OCI-LY1 (cell line): ENCODE measurements around the gene SLC9A8.

ENCODE experiments used
- H2AFZ ChIP-seq: fragments of 200-600 bp; sonication (generic), shearing (Covaris generic); 2 replicates; pipeline ENCODE4 v1.6.0; 2014; ENCODE audit warnings: antibody characterized with exemption, mild to moderate bottlenecking, low read length
- H3F3A ChIP-seq: fragments of 200-600 bp; sonication (generic), shearing (Covaris generic); 2 replicates; pipeline ENCODE4 v1.6.0; 2014; ENCODE audit warnings: mild to moderate bottlenecking, antibody characterized with exemption, low read length, moderate library complexity; ENCODE audit not compliant: insufficient read depth
- H3K27ac ChIP-seq: fragments of 200-600 bp; sonication (generic); 2 replicates; pipeline ENCODE4 v1.5.1; 2014; ENCODE audit warnings: low read length, mixed run types, mild to moderate bottlenecking, low read depth; ENCODE audit not compliant: poor library complexity, severe bottlenecking
- H3K27me3 ChIP-seq: fragments of 200-600 bp; sonication (generic); 2 replicates; pipeline ENCODE4 v1.6.0; 2014; ENCODE audit warnings: antibody characterized with exemption, mild to moderate bottlenecking, low read length, moderate library complexity; ENCODE audit not compliant: insufficient read depth
- H3K36me3 ChIP-seq: fragments of 200-600 bp; sonication (generic); 2 replicates; pipeline ENCODE4 v1.6.1; 2014; ENCODE audit warnings: mild to moderate bottlenecking, antibody characterized with exemption, low read length, moderate library complexity, mixed read lengths; ENCODE audit not compliant: insufficient read depth
- H3K4me1 ChIP-seq: fragments of 200-600 bp; sonication (generic); 2 replicates; pipeline ENCODE4 v1.5.1; 2014; ENCODE audit warnings: mild to moderate bottlenecking, low read length, moderate library complexity; ENCODE audit not compliant: insufficient read depth, severe bottlenecking
- H3K4me2 ChIP-seq: fragments of 200-600 bp; sonication (generic), shearing (Covaris generic); 2 replicates; pipeline ENCODE4 v1.6.1; 2014; ENCODE audit warnings: low read length
- H3K4me3 ChIP-seq: fragments of 200-600 bp; sonication (generic); 2 replicates; pipeline ENCODE4 v1.5.1; 2014; ENCODE audit warnings: low read length, low read depth, mild to moderate bottlenecking, mixed read lengths; ENCODE audit not compliant: poor library complexity, severe bottlenecking
- H3K79me2 ChIP-seq: fragments of 200-600 bp; shearing (Covaris generic); 2 replicates; pipeline ENCODE4 v1.6.1; 2016; ENCODE audit warnings: mixed run types, low read length, mixed read lengths; ENCODE audit not compliant: insufficient read depth
- H3K9ac ChIP-seq: fragments of 200-600 bp; sonication (generic), shearing (Covaris generic); 2 replicates; pipeline ENCODE4 v1.6.1; 2014; ENCODE audit warnings: mild to moderate bottlenecking, low read length, mixed read lengths
- H3K9me2 ChIP-seq: fragments of 200-600 bp; sonication (generic), shearing (Covaris generic); 2 replicates; pipeline ENCODE4 v1.6.1; 2014; ENCODE audit warnings: low read depth, mild to moderate bottlenecking, low read length, mixed read lengths
- H3K9me3 ChIP-seq: fragments of 200-600 bp; shearing (Covaris generic); 2 replicates; pipeline ENCODE4 v1.6.1; 2014; ENCODE audit warnings: low read length, mixed read lengths
- H4K20me1 ChIP-seq: fragments of 200-600 bp; sonication (generic), shearing (Covaris generic); 2 replicates; pipeline ENCODE4 v1.6.0; 2016; ENCODE audit warnings: mild to moderate bottlenecking, low read length; ENCODE audit not compliant: insufficient read depth
- CTCF ChIP-seq: fragments of 200-600 bp; sonication (generic), shearing (Covaris generic); IDR thresholded peaks from 2 replicates; pipeline ENCODE4 v1.5.1; 2017; ENCODE audit warnings: mild to moderate bottlenecking, antibody characterized with exemption, low read length, moderate library complexity, mixed read lengths
- EZH2 ChIP-seq: fragments of 200-600 bp; sonication (generic), shearing (Covaris generic); IDR thresholded peaks from 2 replicates; pipeline ENCODE4 v1.8.0; 2017; ENCODE audit warnings: borderline replicate concordance, mixed run types, mild to moderate bottlenecking, antibody characterized with exemption, low read length, moderate library complexity, mixed read lengths

SLC9A8 gene

GRCh38 chr20:49832632-49833327, 20.2 kb downstream of the SLC9A8 start:
- Histone ChIP-seq H3K9me3 (no peaks in the 10 kb centered on the region), H3F3A (no peaks in the 10 kb centered on the region), H3K4me2 (no peak overlapping the region; the same call in 1 of the 2 replicates), H3K79me2 (no peaks in the 10 kb centered on the region), H3K27me3 (no peaks in the 10 kb centered on the region), H4K20me1 (no peaks in the 10 kb centered on the region), H3K36me3 (peaks cover 59% of the 10 kb centered on the region), H2AFZ (no peak overlapping the region), H3K4me3 (no peak overlapping the region), H3K27ac (peak overlapping the region; percentile 84), H3K9ac (peak overlapping the region; percentile 15; the same call in 1 of the 2 replicates), H3K9me2 (no peaks in the 10 kb centered on the region), H3K4me1 (peaks cover 17% of the 10 kb centered on the region)
- TF ChIP-seq EZH2 = no peak

DNA sequence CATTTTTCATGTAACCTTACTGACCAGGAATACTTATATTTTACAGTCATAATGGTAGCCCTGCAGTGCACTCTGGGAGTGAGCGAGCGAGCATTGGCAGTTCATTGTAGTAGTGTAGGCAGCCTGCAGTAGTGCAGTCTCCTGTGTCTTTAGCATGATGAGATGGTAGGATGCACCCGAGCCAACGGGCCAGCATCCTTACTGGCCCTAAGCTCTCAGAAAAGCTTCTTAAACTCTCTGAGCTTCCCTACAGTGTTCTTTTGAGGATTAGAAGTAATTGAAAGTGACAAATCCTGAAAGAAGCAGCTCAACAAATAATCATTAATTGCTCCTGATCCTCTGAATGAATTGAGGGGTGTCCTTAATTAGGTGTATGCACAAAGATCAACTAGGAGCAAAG, 20.9 kb downstream of the SLC9A8 start:
- Histone ChIP-seq H3K27ac (peak overlapping the region; percentile 84), H3K36me3 (peaks cover 59% of the 10 kb centered on the region), H4K20me1 (no peaks in the 10 kb centered on the region), H3F3A (no peaks in the 10 kb centered on the region), H3K9me3 (no peaks in the 10 kb centered on the region), H3K9me2 (no peaks in the 10 kb centered on the region), H3K4me1 (peaks cover 17% of the 10 kb centered on the region), H3K27me3 (no peaks in the 10 kb centered on the region), H3K4me3 (no peak overlapping the region), H3K4me2 (no peak overlapping the region), H3K9ac (no peak overlapping the region), H3K79me2 (no peaks in the 10 kb centered on the region), H2AFZ (no peak overlapping the region)
- TF ChIP-seq EZH2 (no peak), CTCF (no peak)

DNA sequence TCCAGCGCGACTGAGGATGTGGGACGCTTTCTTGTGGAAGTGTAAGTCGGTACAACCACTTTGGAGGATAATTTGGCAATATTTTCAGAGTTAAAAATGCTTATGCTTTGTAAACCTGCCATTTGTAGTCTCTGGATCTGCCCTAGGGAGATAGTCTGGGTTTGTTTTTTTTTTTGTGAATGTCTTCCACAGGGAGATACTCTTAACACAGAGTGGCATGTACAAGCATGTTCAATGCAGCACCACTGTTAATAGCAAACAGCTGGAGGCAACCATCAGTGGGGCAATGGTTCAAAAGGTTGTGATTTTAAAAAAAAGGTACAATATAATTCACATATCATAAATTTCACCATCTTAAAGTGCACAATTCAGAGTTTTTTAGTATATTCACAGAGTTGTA, 22.4 kb downstream of the SLC9A8 start:
- Histone ChIP-seq H3K79me2 (0 out of 2 replicates have a peak, but pooled peaks cover 3% of the 10 kb centered on the region), H3K4me2 (no peak overlapping the region), H3K9me3 (no peaks in the 10 kb centered on the region), H3K9me2 (no peaks in the 10 kb centered on the region), H3K9ac (no peak overlapping the region), H3K27me3 (no peaks in the 10 kb centered on the region), H3K36me3 (peaks cover 58% of the 10 kb centered on the region), H3K4me1 (peaks cover 17% of the 10 kb centered on the region), H2AFZ (no peak overlapping the region), H3K4me3 (no peak overlapping the region), H3F3A (no peaks in the 10 kb centered on the region), H4K20me1 (no peaks in the 10 kb centered on the region), H3K27ac (no peak overlapping the region)
- TF ChIP-seq CTCF (no peak), EZH2 (no peak)

- no peak overlapping the region for H3K9ac ChIP-seq
- H2AFZ ChIP-seq = no peak overlapping the region
- no peak overlapping the region for H3K4me3 ChIP-seq
- H4K20me1 ChIP-seq = no peaks in the 10 kb centered on the region
- H3K27ac ChIP-seq = peak overlapping the region; percentile 1
- 0 out of 2 replicates have a peak, but pooled peaks cover 3% of the 10 kb centered on the region for H3K79me2 ChIP-seq
- no peaks in the 10 kb centered on the region for H3K9me3 ChIP-seq
- no peak overlapping the region for H3K4me2 ChIP-seq
- H3K36me3 ChIP-seq = peaks cover 50% of the 10 kb centered on the region
- H3K4me1 ChIP-seq = peaks cover 6% of the 10 kb centered on the region
- no peaks in the 10 kb centered on the region for H3K9me2 ChIP-seq
- no peaks in the 10 kb centered on the region for H3K27me3 ChIP-seq
- TF ChIP-seq EZH2 (no peak), CTCF (no peak)
- H3F3A ChIP-seq = no peaks in the 10 kb centered on the region
Observed at GRCh38 chr20:49838546-49838945, 25.9 kb downstream of the SLC9A8 start.
